ENCODE data around the gene RPS14. TPM values are rescaled to one million over a fixed set of nuclear protein-coding genes. Genes with fewer than 3 reads are reported as not detected.

RPS14 gene
- total and polyA plus RNA-seq, 2 of the 4 experiments (the other 2 are of a cell fraction) = 6,296 to 7,310 TPM

- WGBS, 2 experiments (ENCODE audit: extremely low coverage in 2 of 2, insufficient read length in 1 of 2) = 20% methylated on average over 1 of the region's 6 CpGs; no CpG with 5 or more reads in 1 of the 2 experiments
- Histone ChIP-seq H2BK5ac (ENCODE audit: low read depth, low read length, poor library complexity, severe bottlenecking) (peak overlapping the region; percentile 35), H3K23ac (ENCODE audit: low read depth, low read length) (no peak overlapping the region), H3K14ac (replicated peaks; ENCODE audit: low read depth, low read length) (no peak overlapping the region), H3K9me1 (ENCODE audit: insufficient read depth, low read length) (peaks cover 3% of the 10 kb centered on the region; the same call in 1 of the 2 replicates), H3K36me3 (ENCODE audit: control insufficient read depth, insufficient read depth, low read length) (no peaks in the 10 kb centered on the region), H3K4ac (ENCODE audit: low read depth, low read length) (peak overlapping the region; percentile 10; the same call in 1 of the 2 replicates), H3K9ac (ENCODE audit: low read depth, low read length) (no peak overlapping the region), H3K4me3 (ENCODE audit: insufficient read depth, low read depth, low read length) (no peak overlapping the region), H4K91ac (ENCODE audit: insufficient read depth, low read depth, low read length) (peak overlapping the region; percentile 7; the same call in 1 of the 2 replicates), H4K5ac (ENCODE audit: low read depth, low read length) (no peak overlapping the region), H3K4me1 (ENCODE audit: control insufficient read depth, insufficient read depth, low read length) (peaks cover 5% of the 10 kb centered on the region), H2AFZ (replicated peaks; ENCODE audit: low read length, poor library complexity) (no peak overlapping the region), H3K27me3 (ENCODE audit: control insufficient read depth, insufficient read depth, low read length) (no peaks in the 10 kb centered on the region), H2AK5ac (ENCODE audit: low read depth, low read length) (no peak overlapping the region), H4K8ac (ENCODE audit: low read depth in 2 of 2, low read length in 2 of 2) (no peak overlapping the region), H4K20me1 (ENCODE audit: insufficient read depth, low read length) (no peaks in the 10 kb centered on the region), H3K56ac (ENCODE audit: extremely low read depth, insufficient read depth, low read length) (no peak overlapping the region), H2AK9ac (replicated peaks; ENCODE audit: low read depth, low read length, poor library complexity) (no peak overlapping the region), H2BK15ac (ENCODE audit: low read depth, low read length) (no peak overlapping the region), H2BK20ac (ENCODE audit: low read depth, low read length) (no peak overlapping the region), H3K27ac (ENCODE audit: insufficient read depth, low read length) (no peak overlapping the region), H3K18ac (ENCODE audit: low read depth, low read length) (no peak overlapping the region), H3K79me1 (ENCODE audit: low read depth in 1 of 2, low read length in 2 of 2) (no peaks in the 10 kb centered on the region), H3K4me2 (ENCODE audit: low read depth, low read length) (no peak overlapping the region), H3K9me3 (ENCODE audit: control insufficient read depth, insufficient read depth, low read length) (no peaks in the 10 kb centered on the region), H2BK120ac (ENCODE audit: low read depth, low read length) (peak overlapping the region; percentile 21; the same call in 1 of the 2 replicates)
- DNase-seq (peak; percentile 98), ATAC-seq (ENCODE audit: low read depth) (peak; percentile 87)
- in situ Hi-C loops (cut with MboI; ENCODE audit: low sequenced_read_pairs) (loop anchor here (10.0 to 25.0 kb wide), 3 partner anchors 170 to 797 kb away; no protein-coding TSS in a partner anchor), dilution Hi-C loops (cut with HindIII; ENCODE audit: low sequenced_read_pairs, unreplicated experiment) (no loop called here), intact Hi-C loops (cut with micrococcal nuclease) (loop anchor here (1.0 to 10.0 kb wide), 4 partner anchors 37 to 600 kb away; partner anchors contain the start of genes HMGXB3 and TIGD6)
- ChIA-PET CTCF (interaction anchor here (1.3 kb wide), 1 partner anchor 57 kb away, joined by 3 read pairs; no protein-coding TSS in a partner anchor), POLR2A (ENCODE audit: unreplicated experiment) (no interaction called here)
- TF ChIP-seq FOS (IDR thresholded peaks at IDR 0.05; ENCODE audit: low read depth, low read length) (no peak), RCOR1 (IDR thresholded peaks at IDR 0.05; ENCODE audit: insufficient replicate concordance, low read length) (peak; percentile 79), RAD21 (IDR thresholded peaks at IDR 0.05; ENCODE audit: low read length) (peak; percentile 24; the same call in 1 of the 2 replicates), BHLHE40 (IDR thresholded peaks at IDR 0.05; ENCODE audit: low read depth, low read length) (peak; percentile 19; the same call in 1 of the 2 replicates), RFX5 (IDR thresholded peaks at IDR 0.05; ENCODE audit: low read depth, low read length) (no peak), POLR2A (IDR thresholded peaks at IDR 0.05; ENCODE audit: low read depth, low read length) (no peak), CEBPB (IDR thresholded peaks at IDR 0.05; ENCODE audit: low read depth, low read length) (no peak), SMC3 (IDR thresholded peaks at IDR 0.05; ENCODE audit: low read depth, low read length) (peak; percentile 3; the same call in 1 of the 2 replicates), MAZ (IDR thresholded peaks at IDR 0.05; ENCODE audit: borderline replicate concordance, low read depth, low read length) (peak; percentile 50; the same call in 1 of the 2 replicates), CTCF (conservative IDR thresholded peaks at IDR 0.05; ENCODE audit: low read depth, low read length) (no peak), ELK1 (IDR thresholded peaks at IDR 0.05; ENCODE audit: borderline replicate concordance, low read depth, low read length) (no peak), MAFK (IDR thresholded peaks at IDR 0.05; ENCODE audit: low read depth, low read length) (no peak), NFE2L2 (IDR thresholded peaks at IDR 0.05; ENCODE audit: low read depth, low read length) (no peak), MXI1 (IDR thresholded peaks at IDR 0.05; ENCODE audit: borderline replicate concordance, low read depth, low read length) (no peak)
- BruUV-seq (replicated peaks) = no TSS peak
Measured at GRCh38 chr5:150434464-150434863, 15.1 kb downstream of the RPS14 start.
